ENCODE results near the gene PACS2.

The PACS2 gene

DNA sequence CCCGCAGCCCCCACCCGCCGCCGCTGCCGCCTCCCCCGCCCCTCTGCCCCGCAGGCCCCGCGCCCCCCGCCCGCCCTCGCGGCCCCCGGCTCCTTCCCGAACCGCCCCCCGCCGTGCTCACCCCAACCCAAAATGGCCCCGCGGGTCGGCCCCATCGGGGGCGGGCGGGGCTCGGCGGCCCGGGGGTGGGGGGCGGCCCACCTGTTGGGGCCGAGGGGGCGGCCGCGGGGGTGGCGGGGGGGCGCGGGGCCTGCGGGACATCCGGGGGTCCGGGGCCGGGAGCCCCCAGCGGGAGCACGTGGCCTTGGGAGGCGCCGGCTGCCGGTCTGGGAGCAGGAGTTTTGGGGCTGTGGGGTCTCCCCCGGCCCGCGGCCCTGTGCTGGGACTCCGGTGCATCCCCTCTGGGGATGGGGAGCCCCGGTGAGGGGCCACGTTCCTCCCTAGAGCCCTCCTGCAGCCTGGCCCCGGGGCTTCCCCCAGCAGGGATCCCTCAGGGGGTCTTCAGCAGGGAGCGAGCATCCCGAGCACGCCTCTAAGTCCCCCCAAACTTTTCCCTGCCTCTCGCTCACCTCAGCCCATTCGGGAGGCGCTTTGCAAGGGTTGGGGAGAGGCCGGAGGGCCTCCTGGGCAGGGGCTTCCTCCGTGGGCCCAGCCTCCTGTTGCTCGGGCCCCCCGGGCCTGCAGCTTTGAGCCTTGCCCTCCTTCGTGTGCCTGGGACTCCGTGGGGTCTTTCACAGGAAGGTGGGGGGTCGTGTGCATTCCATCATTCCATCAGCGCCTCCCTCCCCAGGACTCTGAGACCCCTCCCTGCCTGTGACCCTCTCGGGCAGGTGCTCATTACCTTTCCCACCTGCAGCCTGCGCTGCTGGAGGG is 105.8 kb downstream of the PACS2 start:
- no peak for DNase-seq (ENCODE audit: low read depth in 3 of 3, low spot score in 1 of 3)

DNA sequence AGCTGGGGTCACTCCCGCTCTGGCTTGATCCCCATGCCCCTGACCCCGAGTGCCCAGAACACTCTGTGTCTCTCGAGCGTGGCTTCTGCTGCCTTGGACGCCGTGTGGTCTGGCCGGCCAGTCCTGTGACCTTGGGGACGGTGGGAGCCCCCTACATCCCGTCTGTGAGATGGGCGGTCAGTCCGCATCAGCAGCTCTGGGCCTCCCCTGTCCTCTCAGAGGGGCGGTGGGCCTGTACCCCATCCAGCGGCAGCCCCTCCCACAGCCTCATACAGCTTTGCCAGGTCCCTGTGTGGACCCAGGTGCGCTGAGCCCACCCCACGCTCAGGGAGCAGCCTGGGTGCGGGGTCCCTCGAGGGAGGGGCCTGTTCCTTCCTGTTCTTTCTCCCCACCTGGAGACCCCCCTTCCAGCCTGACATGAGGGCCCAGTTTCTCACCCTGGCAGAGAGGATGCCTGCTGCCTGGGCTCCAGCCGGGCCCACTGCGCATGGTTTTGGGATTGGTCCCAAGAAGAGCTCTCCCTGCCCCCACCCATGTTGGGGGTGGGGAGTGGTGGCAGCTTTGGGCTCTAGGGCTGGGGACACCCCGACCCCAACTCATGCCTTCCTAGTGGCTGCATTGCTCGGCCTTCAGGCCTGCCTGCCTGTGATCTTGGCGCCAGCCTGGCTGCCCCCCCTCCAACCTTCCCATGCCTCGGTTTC is 106.6 kb downstream of the PACS2 start:
- no peak for DNase-seq (ENCODE audit: low read depth in 3 of 3, low spot score in 1 of 3)

DNA sequence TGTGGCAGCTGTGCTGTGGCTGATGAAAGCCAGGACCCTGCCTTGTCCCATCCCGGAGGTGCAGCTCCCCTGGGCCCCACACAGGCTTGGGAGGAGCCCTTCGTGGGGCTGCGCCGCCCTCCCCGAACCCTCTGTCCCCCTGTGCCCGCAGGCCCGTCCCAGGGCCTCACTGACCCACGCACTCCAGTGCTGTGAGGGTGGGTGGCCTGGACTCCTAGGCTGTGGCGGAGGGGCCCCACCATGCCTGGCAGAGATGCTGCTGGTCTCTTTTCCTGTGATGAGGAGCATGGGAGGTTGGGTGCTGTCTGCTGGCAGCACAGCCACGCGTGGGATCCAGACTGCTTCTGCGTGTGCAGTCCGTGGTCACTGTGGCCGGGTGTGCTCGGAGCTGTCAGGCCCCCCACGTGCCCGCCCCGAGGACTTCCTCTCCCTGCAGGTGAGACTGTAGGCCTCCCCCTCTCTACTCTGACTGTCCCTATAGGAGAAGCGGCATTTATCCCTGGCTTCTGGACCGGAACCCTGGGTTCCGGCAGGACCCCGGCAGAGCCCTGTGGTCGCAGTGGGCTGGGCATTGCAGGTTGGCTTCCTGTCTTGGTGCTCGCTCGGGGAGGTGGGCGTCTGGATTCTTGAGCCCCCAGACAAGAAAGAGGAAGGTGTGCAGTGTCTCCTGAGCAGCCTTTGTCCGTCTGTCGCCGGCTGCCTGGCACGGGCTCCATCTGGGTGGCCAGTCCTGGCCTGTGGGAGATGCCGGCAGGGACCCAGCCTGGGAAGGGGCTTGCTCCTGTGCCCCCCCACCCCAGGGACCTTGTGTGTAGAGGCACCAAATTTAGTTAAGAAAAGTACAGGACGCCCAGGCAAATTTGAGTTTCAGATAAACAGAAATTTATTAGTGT is 107.4 kb downstream of the PACS2 start:
- DNase-seq (ENCODE audit: low read depth in 3 of 3, low spot score in 1 of 3): no peak

DNA sequence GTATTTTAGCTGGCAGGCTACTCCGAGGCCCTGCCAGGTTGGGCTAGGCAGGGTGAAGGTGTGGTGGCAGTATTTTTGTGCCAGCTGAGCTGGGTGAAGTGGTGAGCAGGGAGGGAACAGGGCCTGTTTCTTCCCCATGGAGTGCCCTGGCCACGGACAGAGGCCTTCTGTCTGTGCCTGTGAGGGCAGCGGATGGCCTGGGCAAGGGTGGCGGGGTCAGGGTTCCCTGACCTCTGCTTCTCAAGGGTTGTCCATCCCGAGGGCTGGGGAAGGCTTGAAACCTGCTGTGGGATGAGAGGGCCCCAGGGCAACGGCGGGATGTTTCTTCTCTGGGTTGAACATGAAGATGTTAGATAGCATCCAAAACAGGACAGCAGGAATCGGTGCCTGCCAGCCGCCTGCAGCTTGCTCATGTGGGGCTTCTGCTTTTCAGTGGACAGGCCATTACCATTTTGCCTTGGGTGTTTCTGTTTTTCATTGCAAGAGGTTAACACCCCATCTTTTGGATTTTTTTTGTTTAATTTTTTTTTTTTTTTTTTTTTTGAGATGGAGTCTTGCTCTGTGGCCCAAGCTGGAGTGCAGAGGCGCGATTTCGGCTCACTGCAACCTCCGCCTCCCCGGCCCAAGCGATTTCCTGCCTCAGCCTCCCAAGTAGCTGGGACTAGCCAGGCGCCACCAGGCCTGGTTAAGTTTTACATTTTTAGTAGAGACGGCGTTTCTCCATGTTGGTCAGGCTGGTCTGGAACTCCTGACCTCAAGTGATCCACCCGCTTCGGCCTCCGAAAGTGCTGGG is 108.3 kb downstream of the PACS2 start:
- no peak for DNase-seq (ENCODE audit: low read depth in 3 of 3, low spot score in 1 of 3)

DNA sequence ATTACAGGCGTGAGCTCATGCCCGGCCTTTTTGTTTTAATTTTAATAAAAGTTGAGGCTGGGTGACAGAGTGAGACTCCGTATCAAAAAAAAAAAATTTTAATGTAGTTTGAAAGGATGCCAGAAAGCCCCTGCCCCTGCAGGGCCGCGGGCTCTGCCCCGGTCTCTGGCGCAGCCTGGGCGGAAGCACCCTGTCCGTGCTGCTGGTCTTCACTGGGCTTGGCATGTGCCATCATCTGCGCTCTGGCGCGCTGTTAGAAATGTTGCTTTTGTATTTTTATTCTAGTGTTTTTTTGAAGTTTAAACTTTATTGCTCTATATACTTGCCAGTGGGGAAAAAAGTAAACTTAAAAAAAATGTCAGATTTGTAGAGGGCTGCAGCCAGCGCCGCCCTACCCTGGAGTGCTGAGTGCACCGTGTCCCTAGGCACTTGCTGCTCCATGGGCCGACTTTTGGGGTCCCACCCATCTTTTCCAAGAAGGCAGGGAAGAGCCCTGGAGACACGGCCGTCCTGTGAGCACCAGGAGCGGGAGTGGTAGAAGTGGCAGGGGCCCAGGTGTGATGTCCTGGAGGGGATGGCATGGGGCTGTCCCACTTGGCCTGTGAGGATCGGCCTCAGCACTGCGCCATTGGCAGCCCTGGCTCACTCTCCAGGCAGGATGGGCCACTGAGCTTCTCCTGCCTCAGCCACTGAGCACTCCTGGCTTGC is 109.1 kb downstream of the PACS2 start:
- DNase-seq (ENCODE audit: low read depth in 3 of 3, low spot score in 1 of 3): no peak

DNA sequence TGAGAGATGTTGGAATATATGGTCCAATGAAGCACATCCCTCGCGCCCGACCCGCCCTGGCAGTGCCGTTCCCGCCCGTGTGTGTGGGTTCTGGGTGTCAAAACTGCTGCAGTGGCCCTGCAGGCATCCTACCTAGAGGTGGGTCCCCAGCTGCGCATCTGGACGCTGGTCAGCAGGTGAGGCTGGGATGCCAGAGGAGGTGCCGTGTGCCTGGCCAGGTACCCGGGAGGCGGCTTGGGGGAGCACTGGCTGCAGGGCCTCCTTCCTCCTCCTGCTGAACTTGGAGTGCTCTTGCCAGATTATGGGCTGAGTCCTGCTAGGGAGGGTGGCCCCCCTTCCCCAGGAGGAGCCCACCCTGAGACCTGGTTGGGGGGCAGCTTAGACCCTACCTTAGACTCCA is 110.3 kb downstream of the PACS2 start:
- DNase-seq (ENCODE audit: low read depth in 3 of 3, low spot score in 1 of 3): no peak

DNA sequence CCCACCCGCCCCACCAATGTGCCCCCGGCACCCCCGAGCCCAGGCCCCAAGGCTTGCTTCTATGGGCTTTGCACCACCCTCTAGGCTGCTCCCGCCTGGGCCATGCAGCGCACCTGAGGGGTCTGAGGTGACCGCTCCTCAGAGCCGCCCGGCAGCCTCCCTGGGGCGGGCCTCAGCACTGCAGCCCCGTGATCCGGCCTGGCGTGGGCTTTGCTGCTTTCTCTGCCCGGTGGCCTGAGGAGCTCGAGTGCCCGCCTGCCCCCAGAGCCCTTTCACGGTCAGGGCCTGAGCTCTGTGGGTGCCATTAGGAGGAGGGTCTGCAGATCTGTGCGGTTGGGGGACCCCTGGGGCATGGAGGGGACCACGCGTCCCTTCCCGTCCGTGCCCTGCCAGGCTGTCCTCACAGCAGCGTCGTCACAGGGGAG is 111.3 kb downstream of the PACS2 start:
- DNase-seq (ENCODE audit: low read depth in 3 of 3, low spot score in 1 of 3): no peak

DNA sequence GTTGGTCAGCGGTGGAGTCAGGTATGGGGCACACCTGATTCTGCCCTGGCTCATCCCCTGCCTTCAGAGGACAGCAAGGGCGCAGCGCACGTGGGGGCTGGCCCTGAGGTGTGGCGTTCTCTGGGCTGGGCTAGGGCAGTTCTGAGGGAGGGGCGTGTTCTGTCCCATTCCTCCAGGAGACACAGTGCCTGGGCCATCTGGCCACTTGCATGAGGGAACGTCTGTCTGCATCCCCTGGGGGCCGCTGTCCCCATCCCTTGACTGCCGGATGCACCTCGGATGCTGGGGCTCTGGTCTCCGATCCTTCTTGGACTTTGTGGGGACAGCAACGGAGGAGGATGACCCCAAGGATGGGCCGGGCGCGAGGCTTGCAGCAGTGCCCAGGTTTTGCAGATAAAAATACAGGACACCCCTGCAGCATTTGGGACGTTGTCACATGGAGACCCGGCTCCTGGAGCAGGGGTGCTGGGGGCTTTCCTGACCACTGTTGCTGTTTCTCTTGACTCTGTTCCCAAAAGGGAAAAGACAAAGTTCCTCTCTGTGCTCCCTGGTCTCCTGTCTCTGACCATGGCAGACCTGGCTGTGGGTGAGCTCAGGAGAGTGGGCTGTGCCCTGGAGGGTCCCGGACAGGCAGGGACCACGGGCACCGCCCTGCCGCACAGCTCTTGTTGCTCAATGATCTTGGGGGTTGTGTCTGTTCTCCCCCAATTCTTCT is 112.0 kb downstream of the PACS2 start:
- DNase-seq (ENCODE audit: low read depth in 3 of 3, low spot score in 1 of 3): no peak

DNA sequence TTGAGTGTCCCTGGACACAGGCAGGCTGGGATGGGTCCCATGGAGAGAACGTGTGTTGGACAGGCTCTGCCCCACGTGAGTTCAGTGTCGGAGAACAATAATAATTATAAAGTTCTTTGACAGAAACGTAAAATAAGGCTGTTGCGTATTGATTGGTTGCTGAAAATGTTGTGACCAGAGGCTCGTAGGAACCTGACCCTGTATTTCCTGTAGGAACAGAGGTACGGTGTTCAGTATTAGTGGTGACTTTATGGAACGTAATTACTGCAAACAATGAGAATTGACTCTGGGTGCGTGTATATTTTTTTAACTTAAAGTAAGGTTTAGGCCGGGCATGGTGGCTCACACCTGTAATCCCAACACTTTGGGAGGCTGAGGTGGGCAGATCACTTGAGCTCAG is 112.9 kb downstream of the PACS2 start:
- DNase-seq (ENCODE audit: low read depth in 3 of 3, low spot score in 1 of 3): no peak

DNA sequence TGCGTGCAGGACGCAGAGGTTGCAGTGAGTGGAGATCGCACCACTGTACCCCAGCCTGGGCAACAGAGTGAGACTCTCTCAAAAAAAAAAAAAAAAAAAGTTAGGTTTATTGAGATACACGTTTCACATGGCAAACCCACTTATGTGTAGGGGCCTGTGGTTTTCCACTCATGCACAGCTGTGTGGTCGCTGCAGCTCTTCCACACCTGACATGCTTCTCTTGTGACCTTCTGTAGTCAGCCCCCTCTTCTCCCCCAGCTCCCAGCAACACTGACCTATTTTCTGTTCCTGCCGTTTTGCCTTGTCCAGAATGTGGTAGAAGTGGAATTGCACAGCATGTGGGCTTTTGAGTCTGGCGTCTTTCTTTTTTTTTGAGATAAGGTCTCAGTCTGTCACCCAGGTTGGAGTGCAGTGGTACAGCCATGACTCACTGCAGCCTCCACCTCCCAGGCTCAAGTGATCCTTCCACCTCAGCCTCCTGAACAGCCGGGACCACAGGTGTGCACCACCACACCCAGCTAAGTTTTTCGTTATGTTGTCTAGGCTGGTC is 113.5 kb downstream of the PACS2 start:
- no peak for DNase-seq (ENCODE audit: low read depth in 3 of 3, low spot score in 1 of 3)

DNA sequence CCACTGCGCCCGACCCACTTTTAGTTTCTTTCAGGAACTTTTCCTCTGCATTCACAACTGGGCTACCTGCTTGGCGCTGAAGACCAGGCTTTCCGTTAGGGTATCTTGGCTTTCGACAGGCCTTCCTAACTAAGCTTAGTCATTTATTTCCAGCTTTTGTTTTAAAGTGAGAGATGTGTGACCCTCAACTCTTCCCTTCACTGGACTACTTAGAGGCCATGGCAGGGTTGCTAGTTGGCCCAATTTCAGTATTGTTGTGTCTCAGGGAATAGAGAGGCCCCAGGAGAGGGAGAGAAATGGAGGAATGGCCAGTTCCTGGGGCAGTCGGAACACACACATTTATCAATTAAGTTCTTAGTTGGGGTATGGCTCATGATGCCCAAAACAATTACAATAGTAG is 115.5 kb downstream of the PACS2 start:
- DNase-seq (ENCODE audit: low read depth in 3 of 3, low spot score in 1 of 3): no peak

DNA sequence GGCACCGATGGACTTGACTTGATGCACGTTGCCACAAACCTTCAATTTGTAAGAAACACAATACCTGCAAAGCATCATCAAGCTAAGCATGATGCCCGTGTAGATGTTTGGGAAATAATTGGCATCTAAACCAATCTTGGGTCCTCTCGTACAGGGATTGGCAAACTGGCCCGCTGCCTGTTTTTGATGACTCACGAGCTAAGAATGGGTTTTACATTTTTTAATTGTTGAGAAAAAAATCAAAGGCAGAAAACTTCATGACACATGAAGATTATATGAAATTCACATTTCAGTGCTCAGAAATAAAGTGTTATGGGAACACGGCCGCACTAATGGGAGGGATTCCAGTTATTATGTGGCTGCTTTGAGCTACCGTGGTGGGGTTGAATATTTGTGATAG is 116.0 kb downstream of the PACS2 start:
- no peak for DNase-seq (ENCODE audit: low read depth in 3 of 3, low spot score in 1 of 3)

DNA sequence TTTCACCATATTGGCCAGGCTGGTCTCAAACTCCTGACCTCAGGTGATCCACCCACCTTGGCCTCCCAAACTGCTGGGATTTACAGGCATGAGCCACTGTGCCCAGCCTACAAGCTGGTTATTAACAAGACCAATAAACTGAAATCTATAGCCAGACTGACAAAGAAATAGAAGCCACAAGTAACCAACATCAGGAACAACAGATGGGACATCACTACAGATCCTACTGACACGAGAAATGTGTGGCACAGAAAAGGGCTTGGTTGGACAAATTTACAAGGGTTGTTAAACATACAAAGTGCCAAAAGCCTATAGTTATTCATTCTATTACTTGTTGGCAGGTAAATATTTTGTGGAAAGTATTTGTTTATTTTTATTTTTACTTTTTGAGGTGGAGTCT is 116.7 kb downstream of the PACS2 start:
- DNase-seq (ENCODE audit: low read depth in 3 of 3, low spot score in 1 of 3): no peak

DNA sequence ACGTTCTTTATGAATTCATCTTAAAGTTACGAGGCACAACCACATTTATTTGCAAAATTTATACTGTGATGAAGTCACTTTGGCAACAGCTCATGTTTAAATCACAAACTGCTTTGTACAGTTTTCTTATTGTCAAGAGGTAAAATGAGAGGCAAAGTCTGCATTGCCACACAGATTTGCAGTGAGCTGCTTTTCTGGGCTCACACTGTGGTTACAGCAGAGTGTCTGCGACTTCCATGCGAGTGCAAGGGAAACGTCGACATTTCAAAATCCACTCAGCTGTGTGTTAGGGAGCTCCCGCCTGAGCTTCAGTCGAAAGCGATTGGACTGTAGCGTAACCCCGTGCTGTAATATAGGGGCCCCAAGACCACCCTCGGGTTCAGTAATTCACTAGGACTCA is 118.1 kb downstream of the PACS2 start:
- DNase-seq (ENCODE audit: low read depth in 3 of 3, low spot score in 1 of 3): no peak

DNA sequence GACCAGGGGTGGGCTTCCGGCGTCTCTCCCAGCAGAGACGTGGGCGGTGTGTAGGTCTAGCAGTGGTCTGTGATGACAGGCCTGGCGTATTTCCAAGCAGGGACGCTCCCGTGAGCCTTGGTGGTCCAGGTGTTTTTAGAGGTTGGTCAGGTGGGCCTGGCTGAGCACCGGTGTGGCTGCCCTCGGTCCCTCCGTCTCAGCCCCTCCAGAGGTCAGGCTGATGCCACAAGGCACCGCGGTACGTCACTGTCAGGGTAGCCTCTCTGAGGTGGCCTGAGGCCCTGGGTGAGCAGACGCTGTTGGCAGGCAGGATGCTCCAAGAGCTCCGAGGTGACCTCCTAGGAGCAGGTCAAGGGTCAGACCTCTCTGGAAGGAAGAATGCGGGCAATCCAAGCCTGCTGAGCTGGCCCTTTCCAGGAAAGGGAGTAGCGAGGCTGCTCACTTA is 118.6 kb downstream of the PACS2 start:
- DNase-seq (ENCODE audit: low read depth in 3 of 3, low spot score in 1 of 3): no peak

DNA sequence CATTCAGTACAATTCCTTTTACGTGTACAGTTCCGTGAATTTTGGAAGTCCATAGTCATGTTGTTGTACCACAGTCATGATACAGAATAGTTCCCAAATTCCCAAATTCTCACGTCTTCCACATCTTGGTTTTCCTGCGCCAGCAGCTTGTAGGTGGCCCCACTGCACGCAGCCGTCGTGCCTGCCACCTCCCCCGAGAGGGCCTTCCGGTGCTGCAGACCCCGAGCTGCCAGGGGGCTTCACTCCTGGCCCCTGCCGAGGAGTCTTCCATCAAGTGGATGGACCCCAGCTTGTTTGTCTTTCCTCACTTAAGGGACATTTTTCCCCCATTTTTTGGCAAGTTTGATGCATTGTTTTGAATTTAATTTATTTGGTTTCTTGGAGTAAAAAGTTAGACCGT is 121.9 kb downstream of the PACS2 start:
- DNase-seq (ENCODE audit: low read depth in 3 of 3, low spot score in 1 of 3): no peak

DNA sequence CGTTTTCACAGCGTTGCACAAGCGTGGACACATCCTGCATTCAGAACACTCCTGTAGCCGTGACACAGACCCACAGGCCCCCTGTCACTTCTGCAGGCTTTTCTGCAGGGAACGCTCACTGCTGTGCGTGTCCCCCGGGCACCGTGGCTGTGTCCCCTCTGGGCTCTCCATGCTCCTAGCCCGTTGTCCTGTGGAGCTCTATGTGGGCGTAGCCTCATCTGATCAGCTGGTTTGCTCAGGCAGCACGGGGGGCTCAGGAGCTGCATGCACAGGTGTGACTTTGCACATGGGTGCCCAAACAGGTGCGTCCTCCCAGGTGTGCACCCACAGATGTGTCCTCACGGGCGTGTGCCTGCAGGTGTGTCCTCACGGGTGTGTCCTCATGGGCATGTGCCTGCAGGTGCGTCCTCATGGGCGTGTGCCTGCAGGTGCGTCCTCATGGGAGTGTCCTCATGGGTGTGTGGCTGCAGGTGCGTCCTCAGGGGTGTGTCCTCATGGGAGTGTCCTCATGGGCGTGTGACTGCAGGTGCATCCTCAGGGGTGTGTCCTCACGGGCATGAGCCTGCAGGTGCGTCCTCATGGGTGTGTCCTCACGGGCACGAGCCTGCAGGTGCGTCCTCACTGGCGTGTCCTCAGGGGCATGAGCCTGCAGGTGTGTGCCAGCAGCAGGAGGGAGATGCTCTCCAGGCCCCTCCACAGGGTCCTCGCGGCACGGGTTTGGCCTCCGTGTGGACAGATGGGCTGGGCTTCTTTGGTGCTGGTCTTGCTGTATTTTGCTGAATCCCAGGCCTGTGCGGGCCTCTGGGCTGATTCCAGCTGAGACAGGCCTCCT is 122.6 kb downstream of the PACS2 start:
- DNase-seq (ENCODE audit: low read depth in 3 of 3, low spot score in 1 of 3): no peak

Measured in stimulated activated CD4-positive, alpha-beta T cell treated with anti-CD3 and anti-CD28 coated beads, TNF-alpha, amount 100 ng/mL, for 1 hour (primary cell).